Astrocyte (in vitro differentiated cells and primary cell): ENCODE results near the gene RNF167.

Experiments used
- EZH2 ChIP-seq: IDR thresholded peaks from 2 replicates; pipeline ENCODE4 v1.6.1; 2012; ENCODE audit warnings: mild to moderate bottlenecking, low read length, inconsistent platforms; ENCODE audit not compliant: insufficient read depth
- TF ChIP-seq, protein P1 (sequence below): IDR thresholded peaks from 2 replicates; pipeline ENCODE4 v1.5.1; 2011; ENCODE audit warnings: low read depth, mild to moderate bottlenecking, inconsistent platforms, low read length, moderate library complexity; ENCODE audit not compliant: insufficient read depth

DNA sequence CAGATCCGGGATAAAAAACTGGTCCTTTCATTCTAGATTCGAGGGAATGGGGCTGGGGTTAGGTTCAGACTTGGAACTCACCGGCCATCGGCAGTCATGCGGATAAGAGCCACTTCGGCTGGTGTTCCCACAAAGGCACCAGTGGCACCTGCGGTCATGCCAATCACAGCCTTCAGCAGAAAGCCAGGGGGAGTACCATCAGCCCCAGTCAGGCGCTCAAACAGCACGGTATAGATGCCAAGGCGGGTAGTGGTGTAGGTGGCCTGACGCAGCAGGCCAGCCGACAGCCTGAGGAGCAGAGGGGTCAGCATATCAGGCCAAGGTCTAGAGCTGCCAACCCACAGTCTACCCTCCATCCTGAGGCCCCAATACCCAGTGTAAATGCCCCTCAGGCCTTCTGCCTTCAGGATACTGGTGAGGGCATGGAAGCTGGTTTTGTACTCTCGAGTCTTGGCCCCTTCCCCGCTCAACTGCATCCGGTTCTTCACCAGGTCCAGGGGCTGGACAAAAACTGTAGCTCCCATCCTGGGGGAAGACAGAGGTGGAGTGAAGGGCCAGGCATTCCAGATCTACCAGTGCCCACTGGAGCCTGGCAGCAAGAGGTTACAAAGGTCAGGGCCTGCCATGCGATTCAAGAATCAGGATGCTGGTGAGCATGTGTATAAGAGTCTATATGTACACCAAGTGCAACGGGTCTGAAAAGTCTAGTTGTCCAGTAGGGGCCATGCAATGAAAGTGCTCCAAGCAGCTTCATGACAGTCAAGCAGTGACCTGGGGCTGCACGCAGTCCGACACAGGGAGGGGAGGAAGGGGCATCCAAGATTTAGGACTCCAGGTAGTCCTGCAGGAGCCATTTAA lies 1.2 kb upstream of the RNF167 start:
- TF ChIP-seq, protein P1, sequence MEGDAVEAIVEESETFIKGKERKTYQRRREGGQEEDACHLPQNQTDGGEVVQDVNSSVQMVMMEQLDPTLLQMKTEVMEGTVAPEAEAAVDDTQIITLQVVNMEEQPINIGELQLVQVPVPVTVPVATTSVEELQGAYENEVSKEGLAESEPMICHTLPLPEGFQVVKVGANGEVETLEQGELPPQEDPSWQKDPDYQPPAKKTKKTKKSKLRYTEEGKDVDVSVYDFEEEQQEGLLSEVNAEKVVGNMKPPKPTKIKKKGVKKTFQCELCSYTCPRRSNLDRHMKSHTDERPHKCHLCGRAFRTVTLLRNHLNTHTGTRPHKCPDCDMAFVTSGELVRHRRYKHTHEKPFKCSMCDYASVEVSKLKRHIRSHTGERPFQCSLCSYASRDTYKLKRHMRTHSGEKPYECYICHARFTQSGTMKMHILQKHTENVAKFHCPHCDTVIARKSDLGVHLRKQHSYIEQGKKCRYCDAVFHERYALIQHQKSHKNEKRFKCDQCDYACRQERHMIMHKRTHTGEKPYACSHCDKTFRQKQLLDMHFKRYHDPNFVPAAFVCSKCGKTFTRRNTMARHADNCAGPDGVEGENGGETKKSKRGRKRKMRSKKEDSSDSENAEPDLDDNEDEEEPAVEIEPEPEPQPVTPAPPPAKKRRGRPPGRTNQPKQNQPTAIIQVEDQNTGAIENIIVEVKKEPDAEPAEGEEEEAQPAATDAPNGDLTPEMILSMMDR, result no peak
- TF ChIP-seq EZH2, result no peak
